NT2/D1 (cell line): ENCODE results near the gene KLHL29.

ENCODE experiments used
- DNase-seq: peaks from one replicate; pipeline ENCODE4 v3.0.0-alpha.2; 2011; ENCODE audit warnings: low read depth, low spot score
- H3K27me3 ChIP-seq: 2 replicates; pipeline ENCODE4 v1.6.0; 2011; ENCODE audit warnings: mild to moderate bottlenecking; ENCODE audit not compliant: insufficient read length, insufficient read depth
- H3K36me3 ChIP-seq: 2 replicates; pipeline ENCODE4 v1.6.1; 2011; ENCODE audit warnings: mild to moderate bottlenecking, low read length, mixed read lengths; ENCODE audit not compliant: insufficient read depth, insufficient read length
- H3K4me1 ChIP-seq: 2 replicates; pipeline ENCODE4 v1.5.1; 2011; ENCODE audit not compliant: insufficient read depth, insufficient read length
- H3K4me3 ChIP-seq: 2 replicates; pipeline ENCODE4 v1.5.1; 2011; ENCODE audit warnings: low read depth; ENCODE audit not compliant: insufficient read length
- H3K9ac ChIP-seq: 2 replicates; pipeline ENCODE4 v1.6.0; 2011; ENCODE audit warnings: low read depth; ENCODE audit not compliant: insufficient read length
- H3K9me3 ChIP-seq: 2 replicates; pipeline ENCODE4 v1.5.1; 2011; ENCODE audit warnings: mild to moderate bottlenecking, low read length; ENCODE audit not compliant: insufficient read depth
- SUZ12 ChIP-seq: IDR thresholded peaks from 2 replicates; pipeline ENCODE4 v1.6.1; 2011; ENCODE audit not compliant: insufficient read length, insufficient read depth; ENCODE audit errors: extremely low read depth
- YY1 ChIP-seq: IDR thresholded peaks from 2 replicates; pipeline ENCODE4 v1.6.1; 2011; ENCODE audit not compliant: insufficient read length, insufficient read depth
- ZNF274 ChIP-seq: IDR thresholded peaks from 2 replicates; pipeline ENCODE4 v1.6.1; 2011; ENCODE audit warnings: mild to moderate bottlenecking, low read depth, low read length

Gene KLHL29

DNA sequence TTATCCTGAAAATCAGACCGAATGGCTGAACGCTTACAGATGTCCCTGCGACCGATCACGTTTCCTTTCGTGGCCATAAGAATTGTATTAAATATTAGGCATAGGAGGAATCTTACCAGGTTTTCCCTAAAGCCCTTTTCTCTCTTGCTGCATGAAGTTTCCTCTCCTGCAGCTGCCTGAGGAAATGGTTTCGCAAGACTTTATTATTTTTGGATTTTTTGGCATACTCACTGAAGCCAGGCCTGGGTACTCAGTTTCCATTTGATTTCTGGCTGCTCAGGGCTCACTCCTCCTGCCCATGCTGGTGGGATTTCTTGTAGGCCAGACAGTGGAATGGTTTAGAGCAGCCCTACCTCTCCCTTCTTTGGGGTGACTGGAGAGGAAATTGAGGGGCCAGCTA is 114.0 kb downstream of the KLHL29 start:
- peaks cover 16% of the 10 kb centered on the region for H3K4me1 ChIP-seq
- no peak for DNase-seq
- no peaks in the 10 kb centered on the region for H3K36me3 ChIP-seq
- no peaks in the 10 kb centered on the region for H3K27me3 ChIP-seq
- H3K4me3 ChIP-seq: no peak overlapping the region
- no peaks in the 10 kb centered on the region for H3K9me3 ChIP-seq
- no peak for TF ChIP-seq YY1
- no peak for TF ChIP-seq ZNF274
- no peak for TF ChIP-seq SUZ12
- no peak overlapping the region for H3K9ac ChIP-seq

DNA sequence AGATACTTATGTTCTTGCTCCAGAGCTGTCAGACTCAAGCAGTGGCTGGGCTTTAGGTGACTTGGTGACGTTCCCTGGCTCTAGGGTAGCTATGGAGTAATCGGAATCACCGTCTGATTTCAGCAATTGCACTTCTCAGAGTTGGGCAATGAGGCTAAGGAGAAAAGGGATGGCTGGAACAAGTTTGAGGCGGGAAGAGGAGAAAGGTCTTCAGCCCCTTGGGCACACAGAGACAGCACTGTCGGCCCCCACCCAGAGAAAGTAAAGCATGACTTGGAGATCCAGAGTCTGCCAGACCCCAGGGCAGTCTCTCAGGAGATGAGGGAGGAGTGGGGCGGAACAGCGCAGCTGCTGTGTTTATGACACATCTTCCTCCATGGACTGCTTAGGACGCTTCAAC is 114.5 kb downstream of the KLHL29 start:
- no peak overlapping the region for H3K4me3 ChIP-seq

DNA sequence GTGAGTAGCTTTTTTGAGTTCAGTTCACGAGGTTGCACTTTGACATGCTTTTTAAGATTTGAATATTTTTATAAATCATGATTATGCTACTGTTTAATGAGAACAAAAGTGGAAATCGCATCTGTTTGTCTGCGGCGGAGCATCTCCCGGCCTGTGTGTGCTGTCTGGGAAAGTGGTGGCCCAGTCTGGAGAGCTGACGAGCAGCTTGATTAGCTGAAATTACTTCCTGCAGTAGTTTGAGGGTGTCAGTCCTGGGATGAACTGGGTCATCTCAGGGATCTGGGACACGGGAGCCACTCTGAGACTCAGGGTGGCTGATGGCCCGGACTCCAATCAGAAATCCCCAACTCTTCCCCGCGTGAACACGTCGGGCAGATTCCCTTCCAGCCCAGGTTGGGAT is 115.9 kb downstream of the KLHL29 start:
- no peaks in the 10 kb centered on the region for H3K9me3 ChIP-seq
- no peak overlapping the region for H3K4me3 ChIP-seq
- no peak overlapping the region for H3K9ac ChIP-seq
- TF ChIP-seq ZNF274: no peak
- TF ChIP-seq YY1: no peak
- TF ChIP-seq SUZ12: no peak
- no peaks in the 10 kb centered on the region for H3K27me3 ChIP-seq
- no peaks in the 10 kb centered on the region for H3K36me3 ChIP-seq
- DNase-seq: no peak
- H3K4me1 ChIP-seq: peaks cover 10% of the 10 kb centered on the region

More for the DNA sequence above, 114.5 kb downstream of the KLHL29 start:
- Histone ChIP-seq H3K9ac (no peak overlapping the region), H3K27me3 (no peaks in the 10 kb centered on the region), H3K9me3 (no peaks in the 10 kb centered on the region), H3K36me3 (no peaks in the 10 kb centered on the region), H3K4me1 (peaks cover 16% of the 10 kb centered on the region)
- TF ChIP-seq YY1 (no peak), ZNF274 (no peak), SUZ12 (no peak)
- no peak for DNase-seq

- Histone ChIP-seq H3K4me1 (peaks cover 9% of the 10 kb centered on the region), H3K9me3 (no peaks in the 10 kb centered on the region), H3K9ac (no peak overlapping the region), H3K27me3 (no peaks in the 10 kb centered on the region), H3K36me3 (no peaks in the 10 kb centered on the region), H3K4me3 (no peak overlapping the region)
- no peak for DNase-seq
- TF ChIP-seq ZNF274 (no peak), SUZ12 (no peak), YY1 (no peak)
Observed at GRCh38 chr2:23502096-23502495, 117.1 kb downstream of the KLHL29 start.

GRCh38 chr2:23503097-23503496 is 118.1 kb downstream of the KLHL29 start:
- Histone ChIP-seq H3K27me3 (no peaks in the 10 kb centered on the region), H3K9me3 (no peaks in the 10 kb centered on the region), H3K36me3 (no peaks in the 10 kb centered on the region)

DNA sequence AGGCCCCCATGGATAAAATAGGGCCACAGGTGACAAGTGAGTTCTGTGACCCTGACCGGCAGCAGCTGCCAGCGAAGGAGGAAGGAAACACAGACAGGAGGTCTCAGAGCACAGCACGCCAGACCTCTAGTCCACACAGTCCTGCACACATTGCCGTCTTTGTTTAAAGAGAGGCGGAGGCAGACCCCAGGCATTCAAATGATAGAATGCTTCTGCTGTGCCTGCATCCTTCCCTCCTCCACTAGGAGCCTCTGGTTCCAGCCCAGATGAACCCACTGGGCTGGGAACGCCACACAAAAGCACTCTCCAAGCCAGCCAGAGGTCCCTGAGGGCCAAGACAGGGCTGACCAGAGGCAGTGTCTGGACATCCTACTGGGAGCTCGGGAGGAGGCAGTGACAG is 118.7 kb downstream of the KLHL29 start:
- H3K9me3 ChIP-seq: no peaks in the 10 kb centered on the region
- no peaks in the 10 kb centered on the region for H3K36me3 ChIP-seq
- DNase-seq: no peak
- H3K27me3 ChIP-seq: no peaks in the 10 kb centered on the region
- peak overlapping the region; percentile 42 for H3K9ac ChIP-seq
- no peak overlapping the region for H3K4me3 ChIP-seq
- peaks cover 6% of the 10 kb centered on the region for H3K4me1 ChIP-seq
- no peak for TF ChIP-seq SUZ12
- no peak for TF ChIP-seq YY1
- TF ChIP-seq ZNF274: no peak

More at GRCh38 chr2:23503097-23503496, 118.1 kb downstream of the KLHL29 start:
- no peak for TF ChIP-seq YY1
- no peak for TF ChIP-seq ZNF274
- no peak for TF ChIP-seq SUZ12
- Histone ChIP-seq H3K4me3 (no peak overlapping the region), H3K9ac (no peak overlapping the region), H3K4me1 (peaks cover 6% of the 10 kb centered on the region)
- no peak for DNase-seq

GRCh38 chr2:23504591-23504990 is 119.6 kb downstream of the KLHL29 start:
- DNase-seq: no peak
- TF ChIP-seq YY1 (no peak), ZNF274 (no peak), SUZ12 (no peak)
- Histone ChIP-seq H3K27me3 (no peaks in the 10 kb centered on the region), H3K36me3 (no peaks in the 10 kb centered on the region), H3K4me3 (no peak overlapping the region), H3K9ac (no peak overlapping the region), H3K4me1 (peaks cover 6% of the 10 kb centered on the region), H3K9me3 (no peaks in the 10 kb centered on the region)
